GM12872 (cell line): ENCODE measurements around the gene KCND1.

Source experiments
- TF ChIP-seq, protein P1 (sequence below): IDR thresholded peaks from 3 replicates; pipeline ENCODE4 v1.5.1; 2011; ENCODE audit warnings: low read depth, mild to moderate bottlenecking, low read length, moderate library complexity; ENCODE audit not compliant: insufficient read depth

Gene KCND1

DNA sequence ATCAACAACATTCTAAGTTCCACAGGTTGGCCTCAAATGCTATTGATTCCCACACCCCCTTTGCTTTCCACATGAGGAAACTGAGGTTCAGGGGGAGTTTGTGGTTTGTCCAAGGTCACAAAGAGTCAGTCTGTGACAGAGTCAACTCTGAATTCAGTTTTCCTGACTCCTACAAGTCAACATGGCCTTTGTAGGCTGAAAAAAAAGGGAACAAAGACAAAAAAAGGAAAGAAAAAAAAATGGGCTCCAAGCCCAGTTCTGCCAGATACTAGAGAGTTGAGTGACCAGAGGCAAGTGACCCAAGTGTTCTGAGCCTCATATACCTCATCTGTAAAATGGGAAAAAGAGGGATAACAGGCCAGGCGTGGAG, 36.4 kb downstream of the KCND1 start:
- TF ChIP-seq, protein P1, sequence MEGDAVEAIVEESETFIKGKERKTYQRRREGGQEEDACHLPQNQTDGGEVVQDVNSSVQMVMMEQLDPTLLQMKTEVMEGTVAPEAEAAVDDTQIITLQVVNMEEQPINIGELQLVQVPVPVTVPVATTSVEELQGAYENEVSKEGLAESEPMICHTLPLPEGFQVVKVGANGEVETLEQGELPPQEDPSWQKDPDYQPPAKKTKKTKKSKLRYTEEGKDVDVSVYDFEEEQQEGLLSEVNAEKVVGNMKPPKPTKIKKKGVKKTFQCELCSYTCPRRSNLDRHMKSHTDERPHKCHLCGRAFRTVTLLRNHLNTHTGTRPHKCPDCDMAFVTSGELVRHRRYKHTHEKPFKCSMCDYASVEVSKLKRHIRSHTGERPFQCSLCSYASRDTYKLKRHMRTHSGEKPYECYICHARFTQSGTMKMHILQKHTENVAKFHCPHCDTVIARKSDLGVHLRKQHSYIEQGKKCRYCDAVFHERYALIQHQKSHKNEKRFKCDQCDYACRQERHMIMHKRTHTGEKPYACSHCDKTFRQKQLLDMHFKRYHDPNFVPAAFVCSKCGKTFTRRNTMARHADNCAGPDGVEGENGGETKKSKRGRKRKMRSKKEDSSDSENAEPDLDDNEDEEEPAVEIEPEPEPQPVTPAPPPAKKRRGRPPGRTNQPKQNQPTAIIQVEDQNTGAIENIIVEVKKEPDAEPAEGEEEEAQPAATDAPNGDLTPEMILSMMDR: no peak

DNA sequence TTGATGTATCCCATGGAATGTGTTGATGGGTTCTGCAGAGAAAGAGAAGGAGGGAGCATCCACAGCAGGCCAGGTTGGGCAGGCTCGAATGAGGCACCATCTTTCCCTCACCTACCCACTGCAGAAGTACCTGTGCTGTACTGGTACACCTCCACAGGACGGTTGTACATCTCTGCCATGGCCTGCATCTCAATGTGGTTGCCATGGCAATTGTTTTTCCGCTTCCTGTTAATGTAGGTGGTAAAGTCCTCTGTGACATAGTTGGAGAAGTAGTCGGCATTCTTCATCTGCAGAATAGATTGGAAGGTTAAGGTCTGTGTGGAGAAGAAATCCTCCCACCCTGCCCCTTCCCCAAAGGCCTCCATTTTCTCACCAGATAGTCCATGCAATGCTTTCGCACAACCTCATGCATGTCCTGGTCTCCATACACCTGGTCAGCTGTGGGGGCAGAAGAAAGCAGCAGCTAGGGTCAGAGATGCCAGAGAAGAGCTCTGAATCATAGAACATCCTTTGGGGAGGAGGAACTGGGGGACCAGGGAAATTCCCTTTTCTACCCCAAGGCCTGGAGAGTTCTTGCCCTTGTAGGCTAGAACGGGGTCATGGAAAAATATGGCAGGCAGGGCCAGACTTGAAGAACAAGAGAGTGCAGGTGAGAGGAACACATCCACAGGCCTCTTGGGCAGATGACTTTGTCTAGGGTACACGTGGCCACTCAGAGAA, 36.9 kb downstream of the KCND1 start:
- TF ChIP-seq, protein P1: no peak

DNA sequence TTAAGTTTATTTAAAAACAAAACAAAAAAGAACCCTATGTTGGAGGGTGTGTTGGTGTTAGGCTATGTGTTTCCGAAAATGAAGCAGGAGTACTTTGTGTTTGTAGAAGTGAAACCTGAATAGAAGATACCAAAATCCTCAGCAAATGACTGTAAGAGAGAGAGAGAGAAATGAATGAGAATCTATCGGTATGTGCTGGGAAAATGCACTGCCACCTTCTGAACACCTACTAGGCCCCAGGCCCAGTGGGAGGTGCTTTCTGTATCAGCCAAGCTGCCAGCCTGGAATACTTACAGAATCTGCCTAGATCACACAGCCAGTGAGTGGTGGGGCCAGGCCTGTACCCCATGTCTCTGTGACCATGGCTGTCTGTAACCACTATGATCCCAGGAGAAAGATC, 37.9 kb downstream of the KCND1 start:
- TF ChIP-seq, protein P1: no peak

DNA sequence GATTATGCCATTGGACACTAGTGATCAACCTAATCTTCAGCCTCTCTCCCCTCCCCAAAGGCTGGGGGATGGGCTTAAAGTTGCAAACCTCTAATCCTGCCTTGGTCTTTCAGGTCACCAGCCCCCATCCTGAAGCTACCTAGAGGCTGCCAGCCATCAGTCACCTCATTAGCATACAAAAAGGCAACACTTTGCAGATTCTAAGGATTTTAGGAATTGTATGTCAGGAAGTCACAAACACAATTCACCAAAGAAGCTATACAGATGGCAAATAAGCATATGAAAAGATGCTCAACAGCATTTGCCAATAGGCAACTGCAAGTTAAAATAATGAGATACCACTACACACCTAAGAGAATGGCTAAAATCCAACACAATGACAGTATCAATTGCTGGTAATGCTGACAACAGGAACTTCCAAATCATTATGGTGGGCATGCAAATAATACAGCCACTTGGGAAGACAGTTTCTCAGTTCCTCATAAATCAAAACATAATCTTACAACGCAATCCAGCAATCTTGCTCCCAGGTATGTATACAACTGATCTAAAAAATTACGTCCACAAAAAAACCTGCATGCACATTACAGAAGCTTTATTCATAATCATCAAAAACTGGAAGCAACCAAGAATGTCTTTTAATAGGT, 43.8 kb downstream of the KCND1 start:
- TF ChIP-seq, protein P1: no peak

DNA sequence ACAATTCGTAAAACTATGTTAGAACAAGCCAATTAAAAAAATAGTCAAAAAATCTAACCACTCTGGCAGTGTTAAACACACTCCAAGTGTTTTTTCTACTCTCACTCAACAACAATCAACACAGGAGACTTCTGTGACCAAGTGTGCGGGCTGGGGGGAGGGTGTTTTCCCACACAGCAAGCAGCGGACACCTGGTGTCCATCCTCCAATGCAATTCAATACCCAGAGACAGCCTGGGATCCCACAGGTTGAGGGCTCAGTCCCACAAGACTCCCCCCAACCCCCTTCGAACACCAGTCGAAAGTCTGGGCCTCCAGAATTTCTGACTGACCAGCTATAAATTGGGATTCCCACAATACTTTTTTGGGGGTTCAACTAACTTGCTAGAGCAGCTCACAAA, 44.5 kb downstream of the KCND1 start:
- TF ChIP-seq, protein P1: no peak

DNA sequence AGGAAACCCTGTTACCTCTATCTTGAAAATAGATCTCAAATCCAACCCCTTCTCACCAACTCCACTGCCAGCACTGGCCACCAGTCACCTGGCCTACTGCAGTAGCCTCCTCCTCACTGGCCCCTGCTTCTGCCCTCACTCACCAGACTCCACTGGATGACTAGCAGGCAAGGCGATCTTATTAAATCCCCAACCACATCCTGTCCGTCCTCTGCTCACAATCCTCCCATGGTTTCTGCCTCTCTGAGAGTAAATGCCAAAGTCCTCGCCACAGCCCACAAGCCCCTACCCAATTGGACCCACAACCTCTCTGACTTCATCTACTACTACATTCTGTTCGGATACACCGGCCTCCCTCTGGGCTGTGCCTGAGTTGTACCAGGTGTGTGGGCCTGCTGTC, 47.4 kb downstream of the KCND1 start:
- TF ChIP-seq, protein P1: no peak

DNA sequence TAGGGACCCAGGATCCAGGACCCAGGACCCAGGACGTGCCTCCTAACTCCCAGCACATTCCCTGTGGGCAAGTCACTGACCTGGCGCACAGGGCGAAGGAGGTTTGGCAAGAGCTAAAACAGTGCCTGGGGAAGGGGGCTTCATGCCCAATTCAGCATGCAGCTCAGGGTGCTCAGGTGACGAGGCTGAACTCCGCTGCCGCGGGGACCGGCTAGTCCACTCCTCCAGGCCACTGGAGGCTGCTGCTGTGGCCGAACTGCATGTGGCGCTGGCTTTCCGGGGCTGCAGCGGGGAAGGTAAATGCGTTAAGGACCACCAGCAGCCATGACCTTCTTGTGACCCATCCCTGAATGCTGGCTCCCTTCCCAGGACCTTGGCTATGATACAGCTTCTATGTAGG, 47.9 kb downstream of the KCND1 start:
- TF ChIP-seq, protein P1: no peak
